IMR-90 (cell line): Measurements from ENCODE around the gene PCGF5. TPM values are rescaled to one million over a fixed set of nuclear protein-coding genes. Genes with fewer than 3 reads are reported as not detected.
"Not testable (repeated sequence)": the region's sequence is repeated elsewhere in the genome, so short reads cannot be mapped to it uniquely, and the experiment has no call there.

Experiments
- ATAC-seq: fragments of 200-7000 bp; cut with Tn5 transposase; 2 replicates; pipeline ENCODE4 v1.9.1; 2020; ENCODE audit warnings: low read depth, mild to moderate bottlenecking, moderate library complexity
- BruUV-seq: library from RNA; stranded (reverse); fragments of 400-500 nt; replicated peaks from 2 replicates; lab custom pipeline; 2021; lab: Mats Ljungman, UMichigan
- CTCF ChIA-PET: fragments of 300-600 bp; formaldehyde crosslinking; extraction: SDS; loops from one replicate; lab custom pipeline; 2021; ENCODE audit warnings: antibody characterized with exemption; lab: Yijun Ruan, JAX
- POLR2A ChIA-PET: fragments of 300-600 bp; sonication (Branson Sonifier 250); formaldehyde crosslinking; loops from one replicate; lab custom pipeline; 2022; ENCODE audit warnings: antibody characterized with exemption; ENCODE audit not compliant: unreplicated experiment; lab: Charles Lee
- DNase-seq: peaks from one replicate; pipeline ENCODE4 v3.0.0; 2013
- H2AFZ ChIP-seq: replicated peaks from 2 replicates; pipeline ENCODE3; 2013; ENCODE audit warnings: low read length, mild to moderate bottlenecking; ENCODE audit not compliant: poor library complexity
- H2AK5ac ChIP-seq: 2 replicates; pipeline ENCODE4 v1.6.1; 2013; ENCODE audit warnings: low read depth, low read length, inconsistent platforms
- H2AK9ac ChIP-seq: replicated peaks from 2 replicates; pipeline ENCODE3; 2013; ENCODE audit warnings: mild to moderate bottlenecking, low read depth, low read length, moderate library complexity; ENCODE audit not compliant: poor library complexity
- H2BK120ac ChIP-seq: 2 replicates; pipeline ENCODE4 v1.6.1; 2013; ENCODE audit warnings: low read depth, low read length, inconsistent platforms
- H2BK15ac ChIP-seq: 3 replicates; pipeline ENCODE4 v1.6.1; 2013; ENCODE audit warnings: low read depth, low read length, inconsistent platforms
- H2BK20ac ChIP-seq: 2 replicates; pipeline ENCODE4 v1.6.1; 2013; ENCODE audit warnings: low read depth, mild to moderate bottlenecking, inconsistent platforms, low read length, moderate library complexity
- H2BK5ac ChIP-seq: 2 replicates; pipeline ENCODE4 v1.6.1; 2013; ENCODE audit warnings: mild to moderate bottlenecking, low read depth, low read length, inconsistent platforms; ENCODE audit not compliant: poor library complexity, severe bottlenecking
- H3K14ac ChIP-seq: replicated peaks from 2 replicates; pipeline ENCODE4 v1.6.1; 2013; ENCODE audit warnings: low read depth, low read length, inconsistent platforms
- H3K18ac ChIP-seq: 2 replicates; pipeline ENCODE4 v1.6.1; 2013; ENCODE audit warnings: low read depth, low read length, control low read depth
- H3K23ac ChIP-seq: 2 replicates; pipeline ENCODE4 v1.6.1; 2013; ENCODE audit warnings: low read depth, low read length, inconsistent platforms
- H3K27ac ChIP-seq: 2 replicates; pipeline ENCODE4 v1.5.1; 2013; ENCODE audit warnings: mild to moderate bottlenecking, control low read depth, low read length; ENCODE audit not compliant: insufficient read depth
- H3K27me3 ChIP-seq: 2 replicates; pipeline ENCODE4 v1.6.1; 2013; ENCODE audit warnings: low read length; ENCODE audit not compliant: control insufficient read depth, insufficient read depth
- H3K36me3 ChIP-seq: 2 replicates; pipeline ENCODE4 v1.6.1; 2013; ENCODE audit warnings: low read length, mixed read lengths; ENCODE audit not compliant: control insufficient read depth, insufficient read depth
- H3K4ac ChIP-seq: 2 replicates; pipeline ENCODE4 v1.6.1; 2013; ENCODE audit warnings: low read depth, low read length, inconsistent platforms
- H3K4me1 ChIP-seq: 2 replicates; pipeline ENCODE4 v1.6.1; 2013; ENCODE audit warnings: low read length, mixed read lengths; ENCODE audit not compliant: control insufficient read depth, insufficient read depth
- H3K4me2 ChIP-seq: 2 replicates; pipeline ENCODE4 v1.6.1; 2013; ENCODE audit warnings: low read depth, mild to moderate bottlenecking, control low read depth, low read length, moderate library complexity
- H3K4me3 ChIP-seq: 2 replicates; pipeline ENCODE4 v1.5.1; 2013; ENCODE audit warnings: low read depth, mild to moderate bottlenecking, control low read depth, low read length, moderate library complexity; ENCODE audit not compliant: insufficient read depth
- H3K56ac ChIP-seq: 2 replicates; pipeline ENCODE4 v1.6.1; 2013; ENCODE audit warnings: low read length, inconsistent platforms; ENCODE audit not compliant: insufficient read depth; ENCODE audit errors: extremely low read depth
- H3K79me1 ChIP-seq, 2 experiments: 2 replicates each; pipeline ENCODE4 v1.6.1; 2013; ENCODE audit warnings: low read length in 2 of 2, inconsistent platforms in 1 of 2, low read depth in 1 of 2
- H3K9ac ChIP-seq: 2 replicates; pipeline ENCODE4 v1.6.1; 2013; ENCODE audit warnings: low read depth, low read length, control low read depth
- H3K9me1 ChIP-seq: 2 replicates; pipeline ENCODE4 v1.6.1; 2013; ENCODE audit warnings: low read length, inconsistent platforms; ENCODE audit not compliant: insufficient read depth
- H3K9me3 ChIP-seq: 2 replicates; pipeline ENCODE4 v1.6.1; 2013; ENCODE audit warnings: low read length; ENCODE audit not compliant: control insufficient read depth, insufficient read depth
- H4K20me1 ChIP-seq: 2 replicates; pipeline ENCODE4 v1.6.1; 2013; ENCODE audit warnings: low read length, inconsistent platforms; ENCODE audit not compliant: insufficient read depth
- H4K5ac ChIP-seq: 2 replicates; pipeline ENCODE4 v1.6.1; 2013; ENCODE audit warnings: mild to moderate bottlenecking, low read depth, low read length, control low read depth
- H4K8ac ChIP-seq, 2 experiments: 2 replicates each; pipeline ENCODE4 v1.6.1; 2013; ENCODE audit warnings: low read depth in 2 of 2, low read length in 2 of 2, control low read depth in 1 of 2, inconsistent platforms in 1 of 2
- H4K91ac ChIP-seq: 2 replicates; pipeline ENCODE4 v1.6.1; 2013; ENCODE audit warnings: low read depth, low read length, inconsistent platforms; ENCODE audit not compliant: insufficient read depth
- WGBS, 2 experiments: methylation state at CpG; one replicate each; pipeline versions ENCODE4 v1.1.5 to v1.1.7; 2013; ENCODE audit warnings: missing lambda C conversion rate in 2 of 2; ENCODE audit not compliant: insufficient read length in 1 of 2; ENCODE audit errors: extremely low coverage in 2 of 2; 5-methylcytosine and 5-hydroxymethylcytosine counted together
- dilution Hi-C: fragments of 300-500 bp; cut with HindIII; formaldehyde crosslinking; loops from one replicate; pipeline ENCODE4 v1.14.3; 2018; ENCODE audit warnings: low sequenced_read_pairs; ENCODE audit not compliant: unreplicated experiment
- in situ Hi-C: fragments of 300-500 bp; cut with MboI; formaldehyde crosslinking; loops from 3 replicates; pipeline ENCODE4 v1.14.3; 2019; ENCODE audit warnings: low sequenced_read_pairs, inconsistent platforms, mixed read lengths
- intact Hi-C: fragments of 100-400 bp; cut with micrococcal nuclease; formaldehyde crosslinking; loops from 2 replicates; pipeline ENCODE4 v1.10.0; 2022
- polyA plus RNA-seq, 3 experiments: library from polyadenylated mRNA; depleted of rRNA; stranded (reverse); fragments of >200 nt; gene quantifications; 2 replicates each; pipeline ENCODE4 v1.2.3, GENCODE V29; 2012; ENCODE audit warnings: low replicate concordance in 1 of 3
- total RNA-seq: library from RNA; depleted of rRNA; stranded (reverse); fragments of >200 nt; gene quantifications from 2 replicates; pipeline ENCODE4 v1.2.3, GENCODE V29; 2012

Gene PCGF5
- total and polyA plus RNA-seq, 2 of the 4 experiments (the other 2 are of a cell fraction): 9.0 to 18.1 TPM

DNA sequence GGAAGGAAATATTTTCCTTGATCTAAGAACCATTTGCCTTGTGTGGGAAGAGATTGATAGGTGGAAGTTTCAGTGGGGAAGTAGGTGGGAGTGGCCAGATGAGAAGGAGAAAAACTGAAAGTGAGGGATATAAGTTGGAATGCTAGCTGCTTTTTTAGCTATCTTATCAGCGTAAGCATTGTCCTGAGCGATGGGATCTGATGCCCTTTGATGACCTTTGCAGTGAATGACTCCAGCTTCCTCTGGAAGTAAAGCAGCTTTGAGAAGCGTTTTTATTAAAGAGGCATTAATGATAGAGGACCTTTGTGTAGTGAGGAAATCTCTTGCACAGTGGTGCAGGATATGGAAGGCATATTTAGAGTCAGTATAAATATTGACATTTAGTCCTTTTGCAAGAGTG, 82.5 kb downstream of the PCGF5 start:
- H2BK20ac ChIP-seq, H3K18ac ChIP-seq, H3K9me3 ChIP-seq, H3K4me1 ChIP-seq, H2AK9ac ChIP-seq, H3K56ac ChIP-seq, H4K8ac ChIP-seq, H3K27ac ChIP-seq, H3K14ac ChIP-seq, POLR2A ChIA-PET, H4K5ac ChIP-seq, BruUV-seq, H2AFZ ChIP-seq, H2BK5ac ChIP-seq, CTCF ChIA-PET, DNase-seq, intact Hi-C loops, H2AK5ac ChIP-seq, H4K91ac ChIP-seq, dilution Hi-C loops, in situ Hi-C loops, H4K20me1 ChIP-seq, H3K27me3 ChIP-seq, H3K4me3 ChIP-seq, H3K9ac ChIP-seq, H2BK15ac ChIP-seq, H3K36me3 ChIP-seq, H3K23ac ChIP-seq, H3K79me1 ChIP-seq, ATAC-seq, H3K9me1 ChIP-seq, H3K4ac ChIP-seq: not testable (repeated sequence)
- Histone ChIP-seq H3K4me2 (peak overlapping the region; percentile 52; the same call in 1 of the 2 replicates), H2BK120ac (peak overlapping the region; percentile 8; the same call in 1 of the 2 replicates)
- WGBS, 2 experiments: no CpG with 5 or more reads among the region's 3 CpGs

DNA sequence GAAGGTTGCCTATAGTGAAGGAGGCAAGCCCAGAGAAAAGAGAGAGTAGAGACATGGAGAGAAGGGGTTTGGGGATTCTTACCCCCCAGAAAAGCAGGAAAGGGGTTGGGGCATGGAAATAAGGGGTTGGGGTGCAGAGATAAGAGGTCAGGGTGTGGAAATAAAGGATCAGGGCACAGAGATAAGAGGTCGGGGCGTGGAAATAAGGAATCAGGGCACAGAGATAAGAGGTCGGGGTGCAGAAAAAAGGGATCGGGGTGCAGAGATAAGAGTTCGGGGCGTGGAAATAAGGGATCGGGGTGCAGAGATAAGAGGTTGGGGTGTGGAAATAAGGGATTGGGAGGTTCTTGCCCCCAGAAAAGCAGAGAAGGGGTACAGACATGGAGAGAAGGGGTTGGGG, 85.5 kb downstream of the PCGF5 start:
- H3K4me1 ChIP-seq, intact Hi-C loops: not testable (repeated sequence)
- WGBS, 2 experiments: 95 to 100% methylated on average over 4 to 5 of the region's 7 CpGs

More for the DNA sequence above, 85.5 kb downstream of the PCGF5 start:
- ATAC-seq, H3K9ac ChIP-seq, dilution Hi-C loops, H2BK5ac ChIP-seq, H3K4me3 ChIP-seq, H3K79me1 ChIP-seq, DNase-seq, H3K9me3 ChIP-seq, H3K4ac ChIP-seq, H4K8ac ChIP-seq, H3K56ac ChIP-seq, POLR2A ChIA-PET, H3K27me3 ChIP-seq, H3K4me2 ChIP-seq, H4K5ac ChIP-seq, H3K36me3 ChIP-seq, H2AK5ac ChIP-seq, H3K23ac ChIP-seq, H4K91ac ChIP-seq, H2BK20ac ChIP-seq, H4K20me1 ChIP-seq, H2AK9ac ChIP-seq, H2BK15ac ChIP-seq, BruUV-seq, H2BK120ac ChIP-seq, H3K18ac ChIP-seq, H2AFZ ChIP-seq, in situ Hi-C loops, H3K14ac ChIP-seq, H3K9me1 ChIP-seq, H3K27ac ChIP-seq, CTCF ChIA-PET: not testable (repeated sequence)
